GM23338 (cell line): ENCODE data around the gene RAPGEF5. TPM values are rescaled to one million over a fixed set of nuclear protein-coding genes. Genes with fewer than 3 reads are reported as not detected.

Experiments
- CREB1 ChIP-seq: fragments of 250-450 bp; sonication (Bioruptor Pico); IDR thresholded peaks from 2 replicates; pipeline ENCODE4 v1.5.0; 2020; ENCODE audit warnings: low read depth, mild to moderate bottlenecking, moderate library complexity
- CTCF ChIP-seq, 2 experiments: fragments of 200-600 bp in 1 of 2; sonication (generic) in 1 of 2; conservative IDR thresholded peaks; 2 replicates each; pipeline versions ENCODE4 v1.5.1 to v1.6.1; 2016 to 2017; ENCODE audit warnings: antibody characterized with exemption in 2 of 2, low read depth in 2 of 2, mild to moderate bottlenecking in 2 of 2, moderate library complexity in 1 of 2
- EZH2phosphoT487 ChIP-seq: fragments of 200-600 bp; sonication (generic); IDR thresholded peaks from one replicate; pipeline ENCODE4 v1.8.1; 2018; ENCODE audit warnings: antibody characterized with exemption; ENCODE audit not compliant: unreplicated experiment
- JUNB ChIP-seq: IDR thresholded peaks from one replicate; pipeline ENCODE4 v1.6.1; 2016; ENCODE audit warnings: antibody characterized with exemption; ENCODE audit not compliant: unreplicated experiment
- REST ChIP-seq: IDR thresholded peaks from one replicate; pipeline ENCODE4 v1.6.1; 2018; ENCODE audit warnings: antibody characterized with exemption; ENCODE audit not compliant: unreplicated experiment
- ZNF462 ChIP-seq: fragments of 250-450 bp; sonication (Bioruptor Pico); IDR thresholded peaks from 2 replicates; pipeline ENCODE4 v1.5.0; 2020; ENCODE audit warnings: mild to moderate bottlenecking, moderate library complexity
- polyA plus RNA-seq: library from polyadenylated mRNA; unstranded; fragments of >200 nt; fragmentation: Nextera tagmentation; extraction: Ambion mirVana; gene quantifications from 2 replicates; pipeline ENCODE4 v1.2.1, GENCODE V29; 2016
- total RNA-seq: library from RNA; depleted of rRNA; stranded (reverse); fragments of >200 nt; shearing (Covaris generic); gene quantifications from 2 replicates; pipeline ENCODE4 v1.2.3, GENCODE V29; 2014

The RAPGEF5 gene
- total and polyA plus RNA-seq, 2 experiments from 2014 or later: 6.3 to 13.1 TPM

GRCh38 chr7:22326181-22326580 is 30.8 kb downstream of the RAPGEF5 start (continued):
- TF ChIP-seq ZNF462 (CRISPR knock-in tag) (no peak), REST (no peak), JUNB (no peak), CTCF (conservative IDR thresholded peaks at IDR 0.05; ENCODE audit: low read depth in 2 of 2) (no peak), EZH2phosphoT487 (no peak), CREB1 (CRISPR knock-in tag) (no peak)
